Measurements from ENCODE around the gene TKTL1. TPM values are rescaled to one million over a fixed set of nuclear protein-coding genes. Genes with fewer than 3 reads are reported as not detected.

The TKTL1 gene
- total and polyA plus RNA-seq, 7 experiments from 2014 or later: 0.58 to 47.7 (median 4.0) TPM

DNA sequence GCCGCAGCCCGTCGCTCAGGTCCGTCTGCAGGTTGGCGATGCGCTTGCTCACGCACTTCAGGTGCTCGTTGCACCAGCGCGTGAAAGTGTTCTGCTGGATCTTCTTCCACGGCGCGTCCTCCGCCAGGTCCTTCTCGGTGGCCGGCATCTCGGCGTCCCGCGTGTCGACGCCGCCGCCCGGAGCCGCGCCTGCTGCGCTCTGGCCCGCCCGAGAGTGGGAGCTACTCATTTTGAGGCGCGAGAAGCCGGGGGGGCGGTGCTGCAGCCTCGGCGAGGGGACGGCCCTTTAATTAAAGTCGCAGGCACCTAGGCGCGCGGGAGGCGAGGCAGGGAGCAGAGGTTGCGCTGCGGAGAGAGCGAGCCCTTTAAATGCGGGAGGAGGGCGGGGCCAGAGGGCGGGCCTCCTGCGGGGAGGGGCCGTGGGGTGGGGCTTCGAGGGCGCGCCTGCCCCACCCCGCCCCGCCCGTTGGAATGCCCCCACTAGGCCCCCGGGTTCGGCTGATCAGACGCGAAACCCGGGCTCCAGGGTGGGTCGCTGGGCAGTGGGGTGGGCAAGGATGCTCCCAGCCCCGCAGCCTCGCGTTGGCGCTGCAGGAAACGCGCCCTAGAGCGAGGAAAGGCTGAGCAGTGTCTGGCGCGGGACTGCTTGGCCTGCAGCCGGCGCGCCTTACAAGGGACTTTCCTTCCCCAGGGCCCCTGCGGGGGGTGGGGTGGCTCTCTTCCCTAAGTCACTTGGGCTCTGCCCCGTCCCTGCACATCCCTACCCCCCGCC is 75.6 kb downstream of the TKTL1 start:
- DNase-seq (peak; percentile 73 to 91 (median 89)), ATAC-seq (peak; percentile 77)
- no peaks in the 10 kb centered on the region for H3K27me3 ChIP-seq (ENCODE audit: control insufficient read depth in 2 of 2, insufficient read depth in 2 of 2, low read length in 2 of 2)
- Mint-ChIP-seq H3K36me3 (peaks cover 0 to 19% (median 0%) of the 10 kb centered on the region in 5 donors), H3K27ac (peak overlapping the region in 7 of 9 donors; percentile 25 to 77 (median 62)), H3K4me1 (peaks cover 0 to 25% (median 17%) of the 10 kb centered on the region in 7 donors), H3K4me3 (peak overlapping the region; percentile 77 to 89 (median 83)), H3K9me3 (no peaks in the 10 kb centered on the region), H3K27me3 (no peaks in the 10 kb centered on the region)
- peak overlapping the region; percentile 91 for H3K27ac ChIP-seq (ENCODE audit: low read depth, low read length)
- H3K36me3 ChIP-seq (ENCODE audit: control insufficient read depth in 2 of 3, insufficient read depth in 3 of 3, low read length in 3 of 3): peaks cover 0 to 21% (median 11%) of the 10 kb centered on the region in 3 experiments
- CTCF ChIA-PET: interaction anchor here (0.6 kb wide), 1 partner anchor 110 kb away, joined by 3 read pairs; no protein-coding TSS in a partner anchor
- intact Hi-C loops (cut with micrococcal nuclease): loop anchor here (1.0 to 10.0 kb wide), 8 partner anchors 8 to 576 kb away; partner anchors contain the start of genes HCFC1 (in 2 of the 2), ATP6AP1 (in 1 of the 2), EMD (in 1 of the 2) and FAM3A (in 1 of the 2)
- no peaks in the 10 kb centered on the region for H3K9me3 ChIP-seq (ENCODE audit: control insufficient read depth in 2 of 3, low read length in 3 of 3)
- peaks cover 29 to 37% of the 10 kb centered on the region in 2 donors for H3K4me1 ChIP-seq (ENCODE audit: control insufficient read depth in 2 of 2, insufficient read depth in 2 of 2, low read length in 2 of 2)
- POLR2A ChIA-PET: interaction anchor here (0.6 to 4.2 kb wide), 13 partner anchors 8 to 400 kb away, joined by 3 to 45 read pairs (median 4); partner anchors contain the start of genes DNASE1L1, EMD and RPL10
- H3K4me3 ChIP-seq (ENCODE audit: low read length): peak overlapping the region; percentile 82

DNA sequence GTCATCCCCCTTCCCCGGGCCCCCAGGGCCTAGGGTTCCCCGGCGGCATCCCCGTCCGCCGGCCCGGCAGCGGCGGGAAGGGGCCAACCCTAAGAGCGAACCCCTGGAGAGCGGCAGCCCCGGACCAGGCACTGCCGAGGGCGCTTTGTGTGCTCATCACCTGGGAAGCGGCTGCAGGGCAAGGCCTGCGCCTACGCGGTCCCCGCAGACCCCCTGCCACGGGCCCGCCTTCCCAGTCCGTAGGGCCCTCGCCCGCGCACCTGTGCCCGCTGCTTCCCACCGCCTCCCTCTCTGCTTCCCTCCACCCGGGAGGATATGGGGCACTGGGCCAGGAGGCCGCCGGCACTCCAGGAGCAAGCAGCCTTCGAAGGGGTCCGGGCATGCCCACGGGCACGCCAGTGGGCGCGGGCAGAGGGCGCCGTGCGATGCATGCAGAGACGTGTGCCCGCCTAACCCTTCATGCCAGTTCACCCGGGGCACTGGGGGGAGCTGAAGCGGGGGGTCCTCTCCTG is 76.2 kb downstream of the TKTL1 start:
- POLR2A ChIA-PET: no interaction called here
- H3K9me3 ChIP-seq (ENCODE audit: control insufficient read depth in 2 of 3, low read length in 3 of 3): no peaks in the 10 kb centered on the region
- no peaks in the 10 kb centered on the region for H3K27me3 ChIP-seq (ENCODE audit: control insufficient read depth in 2 of 2, insufficient read depth in 2 of 2, low read length in 2 of 2)
- H3K27me3 Mint-ChIP-seq: no peaks in the 10 kb centered on the region
- peak overlapping the region; percentile 64 for H3K27ac ChIP-seq (ENCODE audit: low read depth, low read length)
- H3K36me3 ChIP-seq (ENCODE audit: control insufficient read depth in 2 of 3, insufficient read depth in 3 of 3, low read length in 3 of 3): peaks cover 0 to 14% (median 7%) of the 10 kb centered on the region in 3 experiments
- peak overlapping the region; percentile 41 for H3K4me3 ChIP-seq (ENCODE audit: low read length)
- peak overlapping the region in 9 of 10 donors; percentile 4 to 89 (median 76) for H3K4me3 Mint-ChIP-seq
- peak overlapping the region in 2 of 9 donors; percentile 78 to 87 for H3K27ac Mint-ChIP-seq
- no peak for DNase-seq
- H3K36me3 Mint-ChIP-seq: peaks cover 0 to 16% (median 0%) of the 10 kb centered on the region in 5 donors
- intact Hi-C loops (cut with micrococcal nuclease): loop anchor here (1.0 to 10.0 kb wide), 8 partner anchors 7 to 577 kb away; partner anchors contain the start of genes HCFC1 (in 2 of the 2), ATP6AP1 (in 1 of the 2), EMD (in 1 of the 2) and FAM3A (in 1 of the 2)
- CTCF ChIA-PET: no interaction called here
- no peaks in the 10 kb centered on the region for H3K9me3 Mint-ChIP-seq
- peaks cover 0 to 23% (median 14%) of the 10 kb centered on the region in 7 donors for H3K4me1 Mint-ChIP-seq
- no peak for ATAC-seq
- H3K4me1 ChIP-seq (ENCODE audit: control insufficient read depth in 2 of 2, insufficient read depth in 2 of 2, low read length in 2 of 2): peaks cover 26 to 33% of the 10 kb centered on the region in 2 donors

DNA sequence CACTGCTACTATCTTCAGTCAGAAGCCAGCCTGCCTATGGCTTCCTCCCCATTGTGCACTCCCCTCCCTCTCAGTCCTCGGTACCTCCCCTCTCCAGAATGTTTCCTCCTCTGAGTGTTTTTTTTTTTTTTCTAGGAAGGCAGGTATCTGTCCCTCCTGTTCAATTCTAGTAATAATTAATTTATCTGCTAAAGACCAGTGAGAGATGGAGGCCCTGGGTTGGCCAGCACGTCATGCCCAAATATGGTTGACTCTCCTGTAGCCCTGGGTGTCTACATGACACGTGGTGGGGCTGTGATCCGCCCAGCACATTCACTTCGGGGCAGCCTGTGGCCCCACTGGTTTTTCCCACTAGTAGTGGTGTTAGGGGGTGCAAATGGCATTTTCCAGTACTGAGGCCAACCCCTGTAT is 77.0 kb downstream of the TKTL1 start:
- CTCF ChIA-PET: interaction anchor here (0.6 to 2.0 kb wide), 7 partner anchors 11 to 164 kb away, joined by 3 to 13 read pairs (median 4); no protein-coding TSS in a partner anchor
- peak overlapping the region; percentile 41 for H3K4me3 ChIP-seq (ENCODE audit: low read length)
- H3K27me3 Mint-ChIP-seq: no peaks in the 10 kb centered on the region

DNA sequence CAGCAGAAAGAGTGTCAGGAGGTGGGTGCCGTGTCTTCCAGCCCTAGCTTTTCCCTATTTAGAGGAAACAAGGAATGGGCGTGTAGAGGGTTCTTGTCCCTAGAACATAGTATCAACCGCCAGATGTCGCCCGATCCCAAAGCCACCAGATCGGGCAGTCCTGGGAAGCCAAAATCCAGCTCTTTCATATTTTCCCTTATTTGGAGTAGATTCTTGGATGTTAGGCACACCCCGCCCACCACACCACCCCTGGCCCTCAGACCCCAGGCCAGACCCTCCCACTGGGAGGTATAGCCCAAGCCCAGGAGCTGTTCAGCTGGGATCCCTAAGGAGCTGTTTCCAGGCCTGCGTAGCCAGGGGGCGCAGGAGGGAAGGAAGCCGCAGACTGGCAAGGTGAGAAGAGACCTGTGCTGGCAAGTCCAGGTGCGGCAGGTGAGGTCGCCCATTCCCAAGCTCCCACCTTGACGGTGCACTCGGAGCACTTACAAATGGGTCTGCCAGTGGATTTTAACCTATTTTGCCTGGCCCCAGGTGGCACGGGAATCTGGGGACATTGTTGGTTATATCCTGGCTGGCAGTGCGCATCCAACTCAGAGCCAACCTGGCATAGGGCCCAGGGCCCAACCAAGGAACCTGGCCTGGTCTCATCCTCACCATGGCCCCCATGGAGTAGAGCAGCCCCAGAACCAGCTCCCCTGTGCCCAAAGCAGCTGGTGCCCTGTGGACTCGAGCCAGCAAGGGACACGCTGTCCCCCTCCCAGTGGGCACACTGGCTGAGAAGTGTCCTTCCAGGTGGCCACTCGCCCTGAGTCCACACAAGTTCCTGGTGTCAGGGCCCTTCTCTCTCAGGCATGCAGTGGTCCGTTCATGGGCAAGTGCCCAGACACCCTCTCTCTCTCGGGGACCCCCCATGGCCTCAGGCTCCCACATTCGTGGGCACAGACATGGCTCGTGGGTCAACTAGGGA is 78.0 kb downstream of the TKTL1 start:
- Histone ChIP-seq H3K9me3 (ENCODE audit: control insufficient read depth in 2 of 3, low read length in 3 of 3) (no peaks in the 10 kb centered on the region), H3K27me3 (ENCODE audit: control insufficient read depth in 2 of 2, insufficient read depth in 2 of 2, low read length in 2 of 2) (no peaks in the 10 kb centered on the region), H3K36me3 (ENCODE audit: control insufficient read depth in 2 of 3, insufficient read depth in 3 of 3, low read length in 3 of 3) (no peaks in the 10 kb centered on the region), H3K4me1 (ENCODE audit: control insufficient read depth in 2 of 2, insufficient read depth in 2 of 2, low read length in 2 of 2) (peaks cover 10 to 26% of the 10 kb centered on the region in 2 donors), H3K4me3 (ENCODE audit: low read length) (peak overlapping the region; percentile 51), H3K27ac (ENCODE audit: low read depth, low read length) (peak overlapping the region; percentile 48)
- H3K27ac Mint-ChIP-seq: peak overlapping the region in 4 of 9 donors; percentile 41 to 62 (median 50)
- ATAC-seq (no peak), DNase-seq (no peak)
- no peaks in the 10 kb centered on the region for H3K27me3 Mint-ChIP-seq
- peak overlapping the region; percentile 53 to 85 (median 56) for H3K4me3 Mint-ChIP-seq
- intact Hi-C loops (cut with micrococcal nuclease): loop anchor here (1.0 to 10.0 kb wide), 4 partner anchors 141 to 579 kb away; partner anchors contain the start of genes FAM3A (in 1 of the 2), IDH3G (in 1 of the 2), MECP2 (in 1 of the 2) and SSR4 (in 1 of the 2)
- ChIA-PET POLR2A (interaction anchor here (0.6 to 2.1 kb wide), 10 partner anchors 10 to 446 kb away, joined by 3 to 14 read pairs (median 4); partner anchors contain the start of gene RPL10), CTCF (interaction anchor here (0.6 to 2.0 kb wide), 15 partner anchors 8 to 163 kb away, joined by 3 to 13 read pairs (median 4); partner anchors contain the start of gene RPL10)
- no peaks in the 10 kb centered on the region for H3K9me3 Mint-ChIP-seq
- H3K36me3 Mint-ChIP-seq: peaks cover 0 to 10% (median 0%) of the 10 kb centered on the region in 5 donors
- peaks cover 0 to 17% (median 7%) of the 10 kb centered on the region in 7 donors for H3K4me1 Mint-ChIP-seq

More for the DNA sequence above, 77.0 kb downstream of the TKTL1 start:
- DNase-seq: no peak
- Histone ChIP-seq H3K27ac (ENCODE audit: low read depth, low read length) (peak overlapping the region; percentile 11), H3K36me3 (ENCODE audit: control insufficient read depth in 2 of 3, insufficient read depth in 3 of 3, low read length in 3 of 3) (peaks cover 0 to 7% (median 1%) of the 10 kb centered on the region in 3 experiments), H3K27me3 (ENCODE audit: control insufficient read depth in 2 of 2, insufficient read depth in 2 of 2, low read length in 2 of 2) (no peaks in the 10 kb centered on the region), H3K4me1 (ENCODE audit: control insufficient read depth in 2 of 2, insufficient read depth in 2 of 2, low read length in 2 of 2) (peaks cover 18 to 33% of the 10 kb centered on the region in 2 donors), H3K9me3 (ENCODE audit: control insufficient read depth in 2 of 3, low read length in 3 of 3) (no peaks in the 10 kb centered on the region)
- peaks cover 0 to 24% (median 13%) of the 10 kb centered on the region in 7 donors for H3K4me1 Mint-ChIP-seq
- H3K27ac Mint-ChIP-seq: peak overlapping the region in 7 of 9 donors; percentile 10 to 87 (median 78)
- peak overlapping the region; percentile 39 to 89 (median 75) for H3K4me3 Mint-ChIP-seq
- intact Hi-C loops (cut with micrococcal nuclease): loop anchor here (1.0 to 10.0 kb wide), 4 partner anchors 142 to 578 kb away; partner anchors contain the start of genes FAM3A (in 1 of the 2), IDH3G (in 1 of the 2), MECP2 (in 1 of the 2) and SSR4 (in 1 of the 2)
- no peaks in the 10 kb centered on the region for H3K9me3 Mint-ChIP-seq
- H3K36me3 Mint-ChIP-seq: peaks cover 0 to 16% (median 0%) of the 10 kb centered on the region in 5 donors
- POLR2A ChIA-PET: interaction anchor here (0.6 to 2.1 kb wide), 6 partner anchors 11 to 445 kb away, joined by 3 to 14 read pairs (median 8); partner anchors contain the start of gene RPL10
- ATAC-seq: no peak

GRCh38 chrX:154374313-154375155 is 78.9 kb downstream of the TKTL1 start, which contains the start of gene FLNA:
Gene FLNA, minus strand, starts transcription at chrX:154374634. Its CDS starts 3,389 bp downstream, at chrX:154371245.
- no peaks in the 10 kb centered on the region for H3K27me3 Mint-ChIP-seq
- Histone ChIP-seq H3K4me1 (ENCODE audit: control insufficient read depth in 2 of 2, insufficient read depth in 2 of 2, low read length in 2 of 2) (peaks cover 10 to 26% of the 10 kb centered on the region in 2 donors), H3K36me3 (ENCODE audit: control insufficient read depth in 2 of 3, insufficient read depth in 3 of 3, low read length in 3 of 3) (no peaks in the 10 kb centered on the region), H3K4me3 (ENCODE audit: low read length) (peak within 1 kb of the TSS; percentile 51), H3K27ac (ENCODE audit: low read depth, low read length) (peak within 1 kb of the TSS; percentile 48), H3K9me3 (ENCODE audit: control insufficient read depth in 2 of 3, low read length in 3 of 3) (no peaks in the 10 kb centered on the region), H3K27me3 (ENCODE audit: control insufficient read depth in 2 of 2, insufficient read depth in 2 of 2, low read length in 2 of 2) (no peaks in the 10 kb centered on the region)
- peak within 1 kb of the TSS in 2 of 9 donors; percentile 56 to 62 for H3K27ac Mint-ChIP-seq
- ChIA-PET CTCF (interaction anchor here (1.0 to 2.0 kb wide), 7 partner anchors 9 to 161 kb away, joined by 3 to 13 read pairs (median 4); no protein-coding TSS in a partner anchor), POLR2A (interaction anchor here (0.9 to 2.1 kb wide), 7 partner anchors 9 to 157 kb away, joined by 3 to 14 read pairs (median 7); partner anchors contain the start of gene RPL10)
- DNase-seq: peak in 1 of 9 donors; percentile 40
- no peaks in the 10 kb centered on the region for H3K9me3 Mint-ChIP-seq
- ATAC-seq: no peak
- peak within 1 kb of the TSS; percentile 53 to 85 (median 56) for H3K4me3 Mint-ChIP-seq
- intact Hi-C loops (cut with micrococcal nuclease): loop anchor here (5.0 to 10.0 kb wide), 5 partner anchors 140 to 652 kb away; partner anchors contain the start of genes ARHGAP4 (in 2 of the 2), ABCD1 (in 1 of the 2), BCAP31 (in 1 of the 2) and FAM3A (in 1 of the 2)
- H3K36me3 Mint-ChIP-seq: peaks cover 0 to 8% (median 0%) of the 10 kb centered on the region in 5 donors
- H3K4me1 Mint-ChIP-seq: peaks cover 0 to 17% (median 7%) of the 10 kb centered on the region in 7 donors

Measured in naive thymus-derived CD4-positive, alpha-beta T cell (primary cell).